ENCODE data around the gene GAS2. TPM values are rescaled to one million over a fixed set of nuclear protein-coding genes. Genes with fewer than 3 reads are reported as not detected.

GAS2 gene
- total RNA-seq, 1 experiment from 2014 or later: 2.0 TPM

DNA sequence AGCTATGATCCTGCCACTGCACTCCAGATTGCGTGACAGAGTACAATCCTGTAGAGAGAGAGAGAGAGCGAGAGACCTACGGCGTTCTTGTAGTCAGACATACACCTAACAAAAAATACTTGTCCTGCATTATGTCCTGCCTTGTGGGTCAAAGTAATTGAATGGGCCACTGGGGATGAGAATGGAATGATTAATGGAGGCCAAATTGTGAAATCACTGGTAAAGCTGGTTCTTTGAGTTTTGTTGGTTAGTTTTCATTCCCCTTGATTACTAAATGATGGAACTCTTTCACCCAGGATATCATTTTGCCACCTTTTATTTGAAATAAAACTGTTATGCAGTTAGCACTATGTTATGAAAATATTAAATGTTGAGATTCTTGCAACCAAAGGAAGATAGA, 18.7 kb downstream of the GAS2 start:
- Histone ChIP-seq H3K4me3 (no peak overlapping the region), H3K9me3 (replicated peaks) (no peaks in the 10 kb centered on the region), H3K4me1 (replicated peaks) (no peaks in the 10 kb centered on the region), H3K27ac (no peak overlapping the region), H3K36me3 (no peaks in the 10 kb centered on the region), H3K27me3 (replicated peaks) (no peaks in the 10 kb centered on the region; the same call in 1 of the 2 replicates)
- no peak for DNase-seq (ENCODE audit: low read depth in 1 of 2, low spot score in 2 of 2)

- H3K27me3 ChIP-seq (replicated peaks): peaks cover 8% of the 10 kb centered on the region; the same call in 1 of the 2 replicates
- H3K4me1 ChIP-seq (replicated peaks): no peaks in the 10 kb centered on the region
- no peak overlapping the region for H3K4me3 ChIP-seq
- H3K27ac ChIP-seq: no peak overlapping the region
- no peak for DNase-seq (ENCODE audit: low read depth in 1 of 2, low spot score in 2 of 2)
- no peaks in the 10 kb centered on the region for H3K36me3 ChIP-seq
- no peaks in the 10 kb centered on the region for H3K9me3 ChIP-seq (replicated peaks)
These were observed 22.5 kb downstream of the GAS2 start for GRCh38 chr11:22688914-22689313.

DNA sequence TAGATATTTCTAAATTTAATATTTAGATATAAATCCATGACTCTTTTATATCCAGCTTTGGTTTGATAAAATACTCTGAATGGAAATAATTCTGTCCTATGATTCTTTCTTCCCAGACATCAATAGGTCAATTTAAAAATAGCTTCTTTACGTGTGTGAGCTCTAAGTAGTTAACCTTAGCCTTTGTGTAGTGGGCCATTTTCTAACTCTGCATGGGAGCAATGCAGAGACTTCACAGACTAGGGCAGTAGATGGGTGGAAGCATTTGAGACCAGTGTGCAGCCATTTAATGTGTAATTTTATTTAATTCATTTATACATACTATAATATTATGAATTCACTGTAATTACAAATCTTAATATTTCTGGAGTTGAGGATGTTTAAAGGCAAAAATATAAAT, 23.8 kb downstream of the GAS2 start:
- H3K27ac ChIP-seq: no peak overlapping the region
- peaks cover 8% of the 10 kb centered on the region; the same call in 1 of the 2 replicates for H3K27me3 ChIP-seq (replicated peaks)

DNA sequence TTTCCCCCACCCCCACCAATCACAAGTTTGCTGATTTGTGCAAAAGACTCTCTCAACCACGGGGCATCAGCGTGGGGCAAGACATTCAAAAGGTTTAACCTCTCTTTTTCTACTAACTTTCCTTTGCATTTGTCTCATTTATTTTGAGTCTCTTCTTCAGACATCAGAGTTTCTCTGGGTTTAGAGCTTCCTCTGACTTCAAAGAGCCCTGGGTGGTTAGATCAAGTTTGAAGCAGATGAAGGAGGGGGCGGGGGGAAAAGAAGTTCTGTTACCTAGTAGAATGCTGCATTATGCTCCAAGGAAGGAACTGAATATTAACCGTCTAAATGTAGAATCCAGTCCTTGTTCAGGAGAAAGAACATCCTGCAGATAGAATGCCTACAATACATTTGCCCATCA, 24.5 kb downstream of the GAS2 start:
- Histone ChIP-seq H3K9me3 (replicated peaks) (no peaks in the 10 kb centered on the region), H3K4me1 (replicated peaks) (no peaks in the 10 kb centered on the region), H3K27me3 (replicated peaks) (0 out of 2 replicates have a peak, but pooled peaks cover 8% of the 10 kb centered on the region), H3K4me3 (no peak overlapping the region), H3K27ac (no peak overlapping the region), H3K36me3 (no peaks in the 10 kb centered on the region)
- no peak for DNase-seq (ENCODE audit: low read depth in 1 of 2, low spot score in 2 of 2)

More for the DNA sequence above, 23.8 kb downstream of the GAS2 start:
- Histone ChIP-seq H3K36me3 (no peaks in the 10 kb centered on the region), H3K4me3 (no peak overlapping the region), H3K9me3 (replicated peaks) (no peaks in the 10 kb centered on the region), H3K4me1 (replicated peaks) (no peaks in the 10 kb centered on the region)
- no peak for DNase-seq (ENCODE audit: low read depth in 1 of 2, low spot score in 2 of 2)

GRCh38 chr11:22699388-22699787, 33.0 kb downstream of the GAS2 start:
- Histone ChIP-seq H3K36me3 (no peaks in the 10 kb centered on the region), H3K27ac (no peak overlapping the region), H3K4me1 (replicated peaks) (peaks cover 21% of the 10 kb centered on the region), H3K4me3 (no peak overlapping the region), H3K9me3 (replicated peaks) (no peaks in the 10 kb centered on the region), H3K27me3 (replicated peaks) (no peaks in the 10 kb centered on the region)
- DNase-seq (ENCODE audit: low read depth in 1 of 2, low spot score in 2 of 2): no peak

DNA sequence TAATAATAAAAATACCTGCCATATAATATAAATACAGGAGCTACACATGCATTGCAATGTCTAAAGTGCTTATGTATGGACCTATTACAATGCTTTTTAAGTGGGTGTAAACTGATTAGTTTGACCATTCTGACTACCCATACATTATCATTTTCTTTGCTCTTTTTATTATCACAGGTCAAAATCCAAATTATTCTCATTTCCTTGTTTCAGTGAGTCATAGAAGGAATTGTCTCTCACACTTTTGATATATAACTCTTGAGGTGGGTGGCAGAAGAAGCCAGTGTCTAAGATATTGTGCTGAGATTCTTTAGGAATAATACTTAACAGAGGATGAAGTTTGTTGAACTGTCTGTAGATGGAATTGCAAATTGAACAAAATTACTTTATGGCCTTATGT, 35.6 kb downstream of the GAS2 start:
- no peak for DNase-seq (ENCODE audit: low read depth in 1 of 2, low spot score in 2 of 2)
- no peak overlapping the region for H3K27ac ChIP-seq
- H3K4me3 ChIP-seq: no peak overlapping the region
- H3K4me1 ChIP-seq (replicated peaks): peaks cover 21% of the 10 kb centered on the region
- no peaks in the 10 kb centered on the region for H3K36me3 ChIP-seq
- H3K27me3 ChIP-seq (replicated peaks): no peaks in the 10 kb centered on the region
- H3K9me3 ChIP-seq (replicated peaks): no peaks in the 10 kb centered on the region

- H3K27me3 ChIP-seq (replicated peaks): no peaks in the 10 kb centered on the region
- peak; percentile 46 to 76 for DNase-seq (ENCODE audit: low read depth in 1 of 2, low spot score in 2 of 2)
- no peak overlapping the region for H3K4me3 ChIP-seq
- H3K27ac ChIP-seq: peak overlapping the region; percentile 92
- H3K4me1 ChIP-seq (replicated peaks): peaks cover 21% of the 10 kb centered on the region
- no peaks in the 10 kb centered on the region for H3K9me3 ChIP-seq (replicated peaks)
- no peaks in the 10 kb centered on the region for H3K36me3 ChIP-seq
These were observed 36.6 kb downstream of the GAS2 start for GRCh38 chr11:22703040-22703439.

DNA sequence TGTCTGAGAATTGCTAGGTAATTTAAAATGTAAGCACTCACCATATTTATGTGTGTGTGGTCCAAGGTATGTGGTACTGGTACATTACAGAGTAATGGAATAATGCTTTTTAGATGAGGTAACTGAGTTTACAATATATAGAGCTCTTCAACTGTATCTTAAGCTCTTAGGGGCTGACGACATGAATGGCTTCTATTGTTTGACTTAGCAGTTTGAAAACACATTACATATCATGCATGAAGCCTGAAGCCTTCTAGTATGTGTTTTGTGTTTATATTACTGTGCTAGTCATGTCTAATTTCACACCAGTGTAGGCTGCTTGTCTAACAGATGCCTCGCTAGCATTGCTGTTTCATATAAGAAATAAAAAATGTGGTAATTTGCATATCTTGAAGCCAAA, 37.2 kb downstream of the GAS2 start:
- peak overlapping the region; percentile 92 for H3K27ac ChIP-seq

GRCh38 chr11:22707119-22707899, 40.9 kb downstream of the GAS2 start:
- H3K4me1 ChIP-seq (replicated peaks): peaks cover 18% of the 10 kb centered on the region
- no peak overlapping the region for H3K4me3 ChIP-seq
- H3K9me3 ChIP-seq (replicated peaks): no peaks in the 10 kb centered on the region
- H3K27ac ChIP-seq: no peak overlapping the region
- no peak for DNase-seq (ENCODE audit: low read depth in 1 of 2, low spot score in 2 of 2)
- no peaks in the 10 kb centered on the region for H3K27me3 ChIP-seq (replicated peaks)
- no peaks in the 10 kb centered on the region for H3K36me3 ChIP-seq

More for the DNA sequence above, 37.2 kb downstream of the GAS2 start:
- H3K27me3 ChIP-seq (replicated peaks): no peaks in the 10 kb centered on the region
- H3K36me3 ChIP-seq: no peaks in the 10 kb centered on the region
- peak in 1 of 2 experiments; percentile 70 for DNase-seq (ENCODE audit: low read depth in 1 of 2, low spot score in 2 of 2)
- H3K9me3 ChIP-seq (replicated peaks): no peaks in the 10 kb centered on the region
- peaks cover 21% of the 10 kb centered on the region for H3K4me1 ChIP-seq (replicated peaks)
- no peak overlapping the region for H3K4me3 ChIP-seq

DNA sequence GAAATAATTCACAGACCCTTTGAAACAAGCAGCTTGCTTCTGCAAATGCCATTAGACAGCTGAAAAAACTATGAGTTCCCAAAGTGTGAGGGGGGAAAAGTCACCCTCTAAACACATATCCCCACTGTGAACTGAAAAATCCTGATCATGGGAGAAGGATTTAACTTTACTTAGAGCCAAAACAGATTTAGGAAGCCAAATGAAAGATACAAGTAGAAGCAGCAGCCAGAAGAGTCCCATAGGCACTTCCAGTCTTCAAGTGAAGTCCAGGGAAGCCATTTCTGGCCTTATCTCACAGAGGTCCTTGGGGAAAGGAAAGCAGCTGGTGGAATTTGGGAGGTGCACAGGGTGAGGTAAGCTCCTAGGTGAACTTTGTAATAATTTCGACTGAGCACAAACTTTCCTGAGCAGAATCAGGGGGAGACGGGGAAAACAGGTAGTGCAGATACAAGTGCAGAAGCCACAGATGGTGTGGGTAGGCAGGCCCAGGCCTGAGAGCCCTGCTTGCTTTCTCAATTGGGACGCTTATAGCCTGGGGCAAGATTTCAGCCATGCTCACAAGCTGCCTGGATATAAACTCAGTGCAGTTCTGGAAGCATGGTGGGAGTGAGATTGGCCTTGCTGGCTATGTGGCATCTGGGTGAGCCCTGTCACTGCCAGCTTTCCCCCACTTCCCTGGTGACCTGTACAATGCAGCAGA, 44.8 kb downstream of the GAS2 start:
- H3K27me3 ChIP-seq (replicated peaks): no peaks in the 10 kb centered on the region
- no peak for DNase-seq (ENCODE audit: low read depth in 1 of 2, low spot score in 2 of 2)
- H3K4me3 ChIP-seq: no peak overlapping the region
- no peak overlapping the region for H3K27ac ChIP-seq
- H3K9me3 ChIP-seq (replicated peaks): no peaks in the 10 kb centered on the region
- no peaks in the 10 kb centered on the region for H3K4me1 ChIP-seq (replicated peaks)
- H3K36me3 ChIP-seq: no peaks in the 10 kb centered on the region

- Histone ChIP-seq H3K4me3 (no peak overlapping the region), H3K36me3 (no peaks in the 10 kb centered on the region), H3K27me3 (replicated peaks) (no peaks in the 10 kb centered on the region), H3K4me1 (replicated peaks) (no peaks in the 10 kb centered on the region), H3K9me3 (replicated peaks) (no peaks in the 10 kb centered on the region), H3K27ac (no peak overlapping the region)
- no peak for DNase-seq (ENCODE audit: low read depth in 1 of 2, low spot score in 2 of 2)
These were observed 45.5 kb downstream of the GAS2 start for GRCh38 chr11:22711880-22712279.

DNA sequence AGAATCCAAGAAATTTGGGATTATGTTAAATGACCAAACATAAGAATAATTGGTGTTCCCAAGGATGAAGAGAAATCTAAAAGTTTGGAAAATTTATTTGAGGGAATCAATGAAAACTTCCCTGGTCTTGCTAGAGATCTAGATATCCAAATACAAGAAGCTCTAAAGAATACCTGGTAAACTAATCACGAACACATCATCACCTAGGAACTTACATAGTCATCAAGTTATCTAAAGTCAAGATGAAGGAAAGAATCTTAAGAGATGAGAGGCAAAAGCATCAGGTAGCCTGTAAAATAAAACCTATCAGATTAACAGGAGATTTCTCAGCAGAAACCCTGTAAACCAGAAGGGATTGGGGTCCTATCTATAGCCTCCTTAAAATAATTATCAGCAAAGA, 46.9 kb downstream of the GAS2 start:
- no peaks in the 10 kb centered on the region for H3K36me3 ChIP-seq
- H3K9me3 ChIP-seq (replicated peaks): no peaks in the 10 kb centered on the region
- H3K27ac ChIP-seq: no peak overlapping the region
- H3K27me3 ChIP-seq (replicated peaks): no peaks in the 10 kb centered on the region
- no peak for DNase-seq (ENCODE audit: low read depth in 1 of 2, low spot score in 2 of 2)
- no peaks in the 10 kb centered on the region for H3K4me1 ChIP-seq (replicated peaks)
- H3K4me3 ChIP-seq: no peak overlapping the region

DNA sequence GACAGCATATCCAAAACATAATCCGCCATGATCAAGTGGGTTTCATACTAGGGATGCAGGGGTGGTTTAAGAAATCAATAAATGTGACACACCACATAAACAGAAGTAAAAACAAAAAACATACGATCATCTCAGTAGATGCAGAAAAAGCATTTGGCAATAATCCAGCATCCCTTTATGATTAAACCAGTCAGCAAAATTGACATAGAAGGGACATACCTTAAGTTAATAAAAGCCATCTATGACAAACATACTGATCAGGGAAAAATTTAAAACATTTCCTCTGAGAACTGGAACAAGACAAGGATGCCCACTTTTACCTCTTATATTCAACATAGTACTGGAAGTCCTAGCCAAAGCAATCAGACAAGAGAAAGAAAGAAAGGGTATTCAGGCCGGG, 49.6 kb downstream of the GAS2 start:
- H3K4me3 ChIP-seq: no peak overlapping the region
- no peaks in the 10 kb centered on the region for H3K9me3 ChIP-seq (replicated peaks)
- no peak overlapping the region for H3K27ac ChIP-seq
- no peaks in the 10 kb centered on the region for H3K4me1 ChIP-seq (replicated peaks)
- no peaks in the 10 kb centered on the region for H3K27me3 ChIP-seq (replicated peaks)
- H3K36me3 ChIP-seq: no peaks in the 10 kb centered on the region
- DNase-seq (ENCODE audit: low read depth in 1 of 2, low spot score in 2 of 2): no peak

DNA sequence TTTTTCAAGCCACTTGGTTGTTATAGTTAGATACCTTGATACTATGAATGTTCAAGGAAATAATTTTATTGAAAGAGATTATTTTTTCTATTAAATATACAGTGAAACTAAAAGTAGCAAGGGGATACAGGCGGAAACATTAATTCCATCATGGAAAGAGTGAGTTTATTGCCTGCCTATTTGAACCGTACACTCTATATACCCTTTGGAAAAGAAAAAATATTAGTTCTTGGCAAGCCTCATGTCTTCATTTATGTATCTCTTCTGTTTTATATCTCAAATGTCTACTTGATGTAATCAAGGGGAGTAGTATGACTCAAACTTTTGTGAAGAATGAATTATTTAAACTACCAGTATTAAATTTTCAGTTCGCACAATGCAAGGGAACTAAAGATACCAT, 54.0 kb downstream of the GAS2 start:
- no peaks in the 10 kb centered on the region for H3K9me3 ChIP-seq (replicated peaks)
- H3K4me1 ChIP-seq (replicated peaks): no peaks in the 10 kb centered on the region
- no peak overlapping the region for H3K27ac ChIP-seq
- DNase-seq (ENCODE audit: low read depth in 1 of 2, low spot score in 2 of 2): no peak
- no peaks in the 10 kb centered on the region for H3K36me3 ChIP-seq
- H3K27me3 ChIP-seq (replicated peaks): no peaks in the 10 kb centered on the region; the same call in 1 of the 2 replicates
- no peak overlapping the region for H3K4me3 ChIP-seq

All from SJSA1 (cell line).